ENCODE measurements around the gene ZNF268. TPM values are rescaled to one million over a fixed set of nuclear protein-coding genes. Genes with fewer than 3 reads are reported as not detected.
"Not testable (repeated sequence)": the region's sequence is repeated elsewhere in the genome, so short reads cannot be mapped to it uniquely, and the experiment has no call there.

ZNF268 gene
- total and polyA plus RNA-seq, 9 donors = 6.3 to 35.5 (median 23.2) TPM

DNA sequence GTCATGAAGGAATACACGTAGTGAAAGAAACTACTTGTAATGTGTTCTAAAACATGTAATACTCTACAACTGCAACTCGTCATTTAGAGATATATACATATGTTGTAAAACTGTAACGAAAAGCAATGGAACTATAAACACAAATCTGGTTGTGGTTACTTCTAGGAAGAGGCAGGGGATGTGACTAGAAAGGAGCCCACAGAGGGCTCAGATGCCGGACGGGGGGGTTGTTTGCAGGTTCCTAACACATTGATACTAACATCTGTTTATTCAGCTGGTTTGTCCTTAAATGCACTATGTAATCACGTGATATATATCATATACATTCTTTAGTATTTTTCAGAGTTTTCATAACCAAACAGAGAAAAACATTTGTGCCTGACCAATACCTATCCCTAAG is 70.4 kb downstream of the ZNF268 start:
- H3K4me1 ChIP-seq (ENCODE audit: insufficient read depth) = no peaks in the 10 kb centered on the region
- DNase-seq = no peak
- no peaks in the 10 kb centered on the region for H3K27me3 ChIP-seq
- TF ChIP-seq, protein P1, sequence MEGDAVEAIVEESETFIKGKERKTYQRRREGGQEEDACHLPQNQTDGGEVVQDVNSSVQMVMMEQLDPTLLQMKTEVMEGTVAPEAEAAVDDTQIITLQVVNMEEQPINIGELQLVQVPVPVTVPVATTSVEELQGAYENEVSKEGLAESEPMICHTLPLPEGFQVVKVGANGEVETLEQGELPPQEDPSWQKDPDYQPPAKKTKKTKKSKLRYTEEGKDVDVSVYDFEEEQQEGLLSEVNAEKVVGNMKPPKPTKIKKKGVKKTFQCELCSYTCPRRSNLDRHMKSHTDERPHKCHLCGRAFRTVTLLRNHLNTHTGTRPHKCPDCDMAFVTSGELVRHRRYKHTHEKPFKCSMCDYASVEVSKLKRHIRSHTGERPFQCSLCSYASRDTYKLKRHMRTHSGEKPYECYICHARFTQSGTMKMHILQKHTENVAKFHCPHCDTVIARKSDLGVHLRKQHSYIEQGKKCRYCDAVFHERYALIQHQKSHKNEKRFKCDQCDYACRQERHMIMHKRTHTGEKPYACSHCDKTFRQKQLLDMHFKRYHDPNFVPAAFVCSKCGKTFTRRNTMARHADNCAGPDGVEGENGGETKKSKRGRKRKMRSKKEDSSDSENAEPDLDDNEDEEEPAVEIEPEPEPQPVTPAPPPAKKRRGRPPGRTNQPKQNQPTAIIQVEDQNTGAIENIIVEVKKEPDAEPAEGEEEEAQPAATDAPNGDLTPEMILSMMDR (IDR thresholded peaks at IDR 0.05) = no peak
- TF ChIP-seq POLR2A (IDR thresholded peaks at IDR 0.05) = no peak
- TF ChIP-seq EP300 (IDR thresholded peaks at IDR 0.05) = no peak
- H3K36me3 ChIP-seq = no peaks in the 10 kb centered on the region
- H3K27ac ChIP-seq = no peak overlapping the region
- H3K9me3 ChIP-seq = no peaks in the 10 kb centered on the region
- no peak overlapping the region for H3K4me3 ChIP-seq
- WGBS, 3 donors = 51 to 68% (median 56%) methylated on average over 6 of the region's 6 CpGs
- intact Hi-C loops (cut with DNase I) = no loop called here

DNA sequence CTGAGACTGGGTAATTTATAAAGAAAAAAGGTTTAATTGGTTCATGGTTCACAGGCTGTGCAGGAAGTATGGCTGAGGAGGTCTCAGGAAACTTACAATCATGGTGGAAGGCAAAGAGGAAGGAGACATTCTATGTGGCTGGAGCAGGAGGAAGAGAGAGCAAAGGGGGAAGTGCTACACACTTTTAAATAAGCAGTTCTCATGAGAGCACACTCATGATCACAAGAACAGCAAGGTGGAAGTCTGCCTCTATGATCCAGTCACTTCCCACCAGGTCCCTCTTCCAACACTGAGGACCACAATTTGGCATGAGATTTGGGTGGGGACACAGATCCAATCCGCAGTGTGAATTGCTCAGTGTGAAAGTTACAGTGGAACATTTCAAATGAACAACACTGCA is 74.5 kb downstream of the ZNF268 start:
- H3K36me3 ChIP-seq; H3K27me3 ChIP-seq; DNase-seq; H3K27ac ChIP-seq; intact Hi-C loops (cut with DNase I); H3K9me3 ChIP-seq; H3K4me1 ChIP-seq (ENCODE audit: insufficient read depth); H3K4me3 ChIP-seq: not testable (repeated sequence)
- WGBS, 3 donors = 27 to 44% (median 28%) methylated on average over 1 of the region's 1 CpG

DNA sequence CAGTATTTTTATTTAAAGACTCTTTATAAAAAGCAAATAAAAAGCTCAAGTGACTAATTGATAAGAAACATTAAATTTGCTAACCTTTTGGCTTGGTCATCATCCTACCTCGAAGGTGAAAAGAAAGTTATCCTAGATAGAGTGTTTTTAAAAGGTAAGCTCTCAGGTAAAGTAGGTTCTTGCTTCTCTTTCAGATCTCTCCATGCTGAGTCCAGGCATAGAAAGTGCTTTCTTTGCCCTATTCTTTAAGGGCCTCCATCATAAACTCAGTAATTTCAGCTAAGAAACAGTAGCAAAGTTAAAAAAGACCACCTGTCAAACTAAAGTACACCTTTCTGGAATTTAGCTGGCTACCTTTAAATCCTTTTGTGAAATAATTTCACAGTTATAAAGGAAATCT is 75.0 kb downstream of the ZNF268 start:
- H3K27ac ChIP-seq = no peak overlapping the region
- 31 to 42% (median 38%) methylated on average over 1 of the region's 1 CpG for WGBS, 3 donors
- H3K27me3 ChIP-seq = no peaks in the 10 kb centered on the region
- DNase-seq = no peak
- no peak for TF ChIP-seq POLR2A (IDR thresholded peaks at IDR 0.05)
- TF ChIP-seq, protein P1 (IDR thresholded peaks at IDR 0.05) = no peak
- TF ChIP-seq EP300 (IDR thresholded peaks at IDR 0.05) = no peak
- H3K9me3 ChIP-seq = no peaks in the 10 kb centered on the region
- intact Hi-C loops (cut with DNase I) = no loop called here
- no peaks in the 10 kb centered on the region for H3K36me3 ChIP-seq
- no peaks in the 10 kb centered on the region for H3K4me1 ChIP-seq (ENCODE audit: insufficient read depth)
- no peak overlapping the region for H3K4me3 ChIP-seq

DNA sequence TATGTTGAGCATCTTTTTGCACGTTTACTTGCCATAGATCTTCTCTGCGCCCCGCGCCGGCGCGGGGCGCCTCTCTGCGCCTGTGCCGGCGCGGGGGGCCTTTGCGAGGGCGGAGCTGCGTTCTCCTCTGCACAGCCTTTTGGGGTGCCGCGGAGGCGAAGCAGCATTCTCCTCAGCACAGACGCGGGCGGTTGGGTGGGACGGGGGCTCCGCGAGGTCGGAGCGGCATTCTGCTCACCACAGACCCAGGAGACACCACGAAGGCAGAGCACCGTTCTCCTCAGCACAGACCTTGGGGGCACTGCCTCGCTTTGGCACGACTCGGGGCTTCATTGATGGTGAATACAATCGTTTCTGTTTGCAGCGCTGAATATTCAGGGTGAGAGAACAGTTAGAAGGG is 82.9 kb downstream of the ZNF268 start:
- H3K27me3 ChIP-seq = no peaks in the 10 kb centered on the region
- H3K4me3 ChIP-seq = no peak overlapping the region
- no peaks in the 10 kb centered on the region for H3K4me1 ChIP-seq (ENCODE audit: insufficient read depth)
- intact Hi-C loops (cut with DNase I) = no loop called here
- H3K27ac ChIP-seq = no peak overlapping the region
- no peak for DNase-seq
- TF ChIP-seq, protein P1 (IDR thresholded peaks at IDR 0.05) = no peak
- no peak for TF ChIP-seq EP300 (IDR thresholded peaks at IDR 0.05)
- no peak for TF ChIP-seq POLR2A (IDR thresholded peaks at IDR 0.05)
- H3K9me3 ChIP-seq = no peaks in the 10 kb centered on the region
- WGBS, 3 donors = 76 to 84% (median 79%) methylated on average over 30 to 33 of the region's 33 CpGs
- H3K36me3 ChIP-seq = no peaks in the 10 kb centered on the region

Small RNAs within 50 kb of the gene (small RNA-seq; reads per million reads assigned to genes)
- not detected for gene RF00019
- not detected for gene RNU6-717P

Other genes with a start within 250 kb of the ZNF268 start
- gene ZNF605, start 225.2 kb upstream of the ZNF268 start, total RNA-seq = 10 to 100 TPM in 5 of 7 donors, 1 to 10 TPM in 2; 8.3 to 20.9 (median 14.5) TPM
- 10 to 100 TPM in 1 of 2 donors, 1 to 10 TPM in 1; 5.2 to 10.3 TPM for gene ZNF605, start 225.2 kb upstream of the ZNF268 start, polyA plus RNA-seq
- 10 to 100 TPM; 10.8 to 18.9 (median 14.1) TPM for gene ZNF26, start 195.1 kb upstream of the ZNF268 start, total RNA-seq
- gene ZNF26, start 195.1 kb upstream of the ZNF268 start, polyA plus RNA-seq = 1 to 10 TPM; 3.2 to 6.3 TPM
- gene ZNF84, start 144.0 kb upstream of the ZNF268 start, total RNA-seq = 10 to 100 TPM; 19.1 to 41.4 (median 32.8) TPM
- 10 to 100 TPM; 15.3 to 21.0 TPM for gene ZNF84, start 144.0 kb upstream of the ZNF268 start, polyA plus RNA-seq
- gene ZNF140, start 100.6 kb upstream of the ZNF268 start, total RNA-seq = 10 to 100 TPM; 17.8 to 26.3 (median 19.9) TPM
- 10 to 100 TPM; 21.1 to 21.5 TPM for gene ZNF140, start 100.6 kb upstream of the ZNF268 start, polyA plus RNA-seq
- 1 to 10 TPM; 4.1 to 5.5 (median 4.7) TPM for gene ZNF891, start 51.2 kb upstream of the ZNF268 start, total RNA-seq
- gene ZNF891, start 51.2 kb upstream of the ZNF268 start, polyA plus RNA-seq = 1 to 10 TPM; 1.2 to 2.9 TPM
- gene ZNF10, start 50.9 kb upstream of the ZNF268 start, total RNA-seq = 10 to 100 TPM; 13.6 to 38.8 (median 22.0) TPM
- 10 to 100 TPM in 1 of 2 donors, 1 to 10 TPM in 1; 9.6 to 10.4 TPM for gene ZNF10, start 50.9 kb upstream of the ZNF268 start, polyA plus RNA-seq
- not detected for gene ANHX, start 54.4 kb downstream of the ZNF268 start, total RNA-seq
- gene ANHX, start 54.4 kb downstream of the ZNF268 start, polyA plus RNA-seq = not detected